Ishikawa (cell line): Measurements from ENCODE around the gene PRM2.

Source experiments
- CEBPB ChIP-seq: IDR thresholded peaks from 2 replicates; pipeline ENCODE4 v1.6.1; 2012
- EGR1 ChIP-seq: IDR thresholded peaks from 2 replicates; pipeline ENCODE4 v1.6.1; 2012
- EP300 ChIP-seq: IDR thresholded peaks from 2 replicates; pipeline ENCODE4 v1.6.1; 2012; ENCODE audit warnings: borderline replicate concordance
- MAX ChIP-seq: IDR thresholded peaks from 2 replicates; pipeline ENCODE4 v1.6.1; 2012
- NFIC ChIP-seq: IDR thresholded peaks from 2 replicates; pipeline ENCODE4 v1.6.1; 2012
- TAF1 ChIP-seq: IDR thresholded peaks from 2 replicates; pipeline ENCODE4 v1.6.1; 2012; ENCODE audit warnings: low read depth, mild to moderate bottlenecking
- TEAD4 ChIP-seq: IDR thresholded peaks from 2 replicates; pipeline ENCODE4 v1.6.1; 2012
- YY1 ChIP-seq: IDR thresholded peaks from 2 replicates; pipeline ENCODE4 v1.6.1; 2012; ENCODE audit warnings: low read depth
- TF ChIP-seq, protein P1 (sequence below): IDR thresholded peaks from 2 replicates; pipeline ENCODE4 v1.6.1; 2012; ENCODE audit warnings: low read depth, mild to moderate bottlenecking

DNA sequence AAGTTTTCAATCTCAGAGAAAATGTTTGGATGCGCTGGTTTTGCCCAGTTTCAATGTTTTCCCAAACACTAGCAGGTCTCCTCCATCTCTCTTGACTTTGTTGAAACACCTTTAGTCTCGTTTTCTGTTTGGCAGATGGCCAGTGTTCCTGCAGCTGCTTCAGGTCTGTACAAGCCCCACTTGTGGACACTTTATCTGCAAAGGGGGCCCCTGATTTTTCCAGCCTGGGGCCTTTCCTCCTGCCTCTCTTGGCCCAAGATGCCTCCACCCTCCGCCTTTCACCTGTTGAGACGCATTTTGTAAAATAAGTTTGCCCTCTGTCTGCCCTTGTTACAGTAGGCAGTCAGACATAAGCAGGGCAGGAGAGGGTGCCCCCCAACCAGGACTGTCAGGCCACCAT lies 26.7 kb upstream of the PRM2 start:
- TF ChIP-seq EGR1 (no peak), CEBPB (no peak), NFIC (no peak), YY1 (no peak), TEAD4 (no peak), EP300 (no peak), TAF1 (no peak), MAX (no peak)
- TF ChIP-seq, protein P1, sequence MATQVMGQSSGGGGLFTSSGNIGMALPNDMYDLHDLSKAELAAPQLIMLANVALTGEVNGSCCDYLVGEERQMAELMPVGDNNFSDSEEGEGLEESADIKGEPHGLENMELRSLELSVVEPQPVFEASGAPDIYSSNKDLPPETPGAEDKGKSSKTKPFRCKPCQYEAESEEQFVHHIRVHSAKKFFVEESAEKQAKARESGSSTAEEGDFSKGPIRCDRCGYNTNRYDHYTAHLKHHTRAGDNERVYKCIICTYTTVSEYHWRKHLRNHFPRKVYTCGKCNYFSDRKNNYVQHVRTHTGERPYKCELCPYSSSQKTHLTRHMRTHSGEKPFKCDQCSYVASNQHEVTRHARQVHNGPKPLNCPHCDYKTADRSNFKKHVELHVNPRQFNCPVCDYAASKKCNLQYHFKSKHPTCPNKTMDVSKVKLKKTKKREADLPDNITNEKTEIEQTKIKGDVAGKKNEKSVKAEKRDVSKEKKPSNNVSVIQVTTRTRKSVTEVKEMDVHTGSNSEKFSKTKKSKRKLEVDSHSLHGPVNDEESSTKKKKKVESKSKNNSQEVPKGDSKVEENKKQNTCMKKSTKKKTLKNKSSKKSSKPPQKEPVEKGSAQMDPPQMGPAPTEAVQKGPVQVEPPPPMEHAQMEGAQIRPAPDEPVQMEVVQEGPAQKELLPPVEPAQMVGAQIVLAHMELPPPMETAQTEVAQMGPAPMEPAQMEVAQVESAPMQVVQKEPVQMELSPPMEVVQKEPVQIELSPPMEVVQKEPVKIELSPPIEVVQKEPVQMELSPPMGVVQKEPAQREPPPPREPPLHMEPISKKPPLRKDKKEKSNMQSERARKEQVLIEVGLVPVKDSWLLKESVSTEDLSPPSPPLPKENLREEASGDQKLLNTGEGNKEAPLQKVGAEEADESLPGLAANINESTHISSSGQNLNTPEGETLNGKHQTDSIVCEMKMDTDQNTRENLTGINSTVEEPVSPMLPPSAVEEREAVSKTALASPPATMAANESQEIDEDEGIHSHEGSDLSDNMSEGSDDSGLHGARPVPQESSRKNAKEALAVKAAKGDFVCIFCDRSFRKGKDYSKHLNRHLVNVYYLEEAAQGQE: no peak
